ENCODE results near the gene COQ7.
A peak's percentile ranks its signal among the peaks of the same experiment; 100 is the strongest.

The COQ7 gene

GRCh38 chr16:19112099-19112407 is 44.6 kb downstream of the COQ7 start:
- no peak for TF ChIP-seq GATA2 (IDR thresholded peaks at IDR 0.05; ENCODE audit: low read depth, low read length)
- TF ChIP-seq GATA3 (IDR thresholded peaks at IDR 0.05; ENCODE audit: low read depth, low read length) = no peak

- no peak for TF ChIP-seq GATA2 (IDR thresholded peaks at IDR 0.05; ENCODE audit: low read depth, low read length)
- no peak for TF ChIP-seq GATA3 (IDR thresholded peaks at IDR 0.05; ENCODE audit: low read depth, low read length)
Measured at GRCh38 chr16:19113577-19114358, 46.4 kb downstream of the COQ7 start, which contains the start of gene ITPRIPL2. ITPRIPL2 (plus strand) TSS chr16:19113964; CDS start chr16:19114462, 498 bp downstream.

GRCh38 chr16:19114359-19115147 is 47.1 kb downstream of the COQ7 start:
- TF ChIP-seq GATA3 (IDR thresholded peaks at IDR 0.05; ENCODE audit: low read depth, low read length) = no peak
- TF ChIP-seq GATA2 (IDR thresholded peaks at IDR 0.05; ENCODE audit: low read depth, low read length) = no peak

- TF ChIP-seq GATA3 (IDR thresholded peaks at IDR 0.05; ENCODE audit: low read depth, low read length) (no peak), GATA2 (IDR thresholded peaks at IDR 0.05; ENCODE audit: low read depth, low read length) (no peak)
Measured at GRCh38 chr16:19115148-19116021, 48.0 kb downstream of the COQ7 start.

- TF ChIP-seq GATA2 (IDR thresholded peaks at IDR 0.05; ENCODE audit: low read depth, low read length) (no peak), GATA3 (IDR thresholded peaks at IDR 0.05; ENCODE audit: low read depth, low read length) (no peak)
Measured at GRCh38 chr16:19116711-19117449, 49.5 kb downstream of the COQ7 start.

GRCh38 chr16:19118938-19119431 is 51.6 kb downstream of the COQ7 start:
- TF ChIP-seq GATA3 (IDR thresholded peaks at IDR 0.05; ENCODE audit: low read depth, low read length) = no peak
- no peak for TF ChIP-seq GATA2 (IDR thresholded peaks at IDR 0.05; ENCODE audit: low read depth, low read length)

GRCh38 chr16:19119564-19119963 is 52.1 kb downstream of the COQ7 start:
- TF ChIP-seq GATA3 (IDR thresholded peaks at IDR 0.05; ENCODE audit: low read depth, low read length) (no peak), GATA2 (IDR thresholded peaks at IDR 0.05; ENCODE audit: low read depth, low read length) (no peak)

GRCh38 chr16:19123535-19124178 is 56.2 kb downstream of the COQ7 start:
- TF ChIP-seq GATA3 (IDR thresholded peaks at IDR 0.05; ENCODE audit: low read depth, low read length) = no peak
- TF ChIP-seq GATA2 (IDR thresholded peaks at IDR 0.05; ENCODE audit: low read depth, low read length) = no peak

- TF ChIP-seq GATA2 (IDR thresholded peaks at IDR 0.05; ENCODE audit: low read depth, low read length) (no peak), GATA3 (IDR thresholded peaks at IDR 0.05; ENCODE audit: low read depth, low read length) (no peak)
Measured at GRCh38 chr16:19126300-19126699, 58.9 kb downstream of the COQ7 start.

- no peak for TF ChIP-seq GATA2 (IDR thresholded peaks at IDR 0.05; ENCODE audit: low read depth, low read length)
- TF ChIP-seq GATA3 (IDR thresholded peaks at IDR 0.05; ENCODE audit: low read depth, low read length) = no peak
Measured at GRCh38 chr16:19127205-19127604, 59.8 kb downstream of the COQ7 start.

GRCh38 chr16:19127674-19128131 is 60.3 kb downstream of the COQ7 start:
- TF ChIP-seq GATA3 (IDR thresholded peaks at IDR 0.05; ENCODE audit: low read depth, low read length) (no peak), GATA2 (IDR thresholded peaks at IDR 0.05; ENCODE audit: low read depth, low read length) (no peak)

- TF ChIP-seq GATA3 (IDR thresholded peaks at IDR 0.05; ENCODE audit: low read depth, low read length) = peak; percentile 73
- TF ChIP-seq GATA2 (IDR thresholded peaks at IDR 0.05; ENCODE audit: low read depth, low read length) = peak; percentile 57; the same call in 1 of the 2 replicates
Measured at GRCh38 chr16:19128454-19129200, 61.2 kb downstream of the COQ7 start.
